ENCODE data around the gene HLA-F. TPM values are rescaled to one million over a fixed set of nuclear protein-coding genes. Genes with fewer than 3 reads are reported as not detected.

Gene HLA-F
- total RNA-seq, 2 donors from 2014 or later = 0.48 to 3.9 TPM

- Histone ChIP-seq H3K27ac (ENCODE audit: low read depth, low read length) (no peak overlapping the region), H3K4me1 (ENCODE audit: control insufficient read depth, insufficient read depth, low read length) (peaks cover 9% of the 10 kb centered on the region), H3K4me3 (ENCODE audit: low read length) (peak overlapping the region; percentile 5), H3K9ac (ENCODE audit: extremely low read depth, low read length, poor library complexity, severe bottlenecking) (no peak overlapping the region), H3K27me3 (ENCODE audit: control insufficient read depth, insufficient read depth, low read length, poor library complexity, severe bottlenecking) (no peaks in the 10 kb centered on the region), H3K9me3 (ENCODE audit: control insufficient read depth, low read length) (peaks cover 10% of the 10 kb centered on the region), H3K36me3 (ENCODE audit: control insufficient read depth, insufficient read depth, low read length) (no peaks in the 10 kb centered on the region)
- Mint-ChIP-seq H3K27ac (no peak overlapping the region), H3K4me1 (peaks cover 14% of the 10 kb centered on the region), H3K9me3 (peaks cover 10% of the 10 kb centered on the region), H3K4me3 (no peak overlapping the region), H3K27me3 (ENCODE audit: insufficient read depth) (peaks cover 4% of the 10 kb centered on the region), H3K36me3 (ENCODE audit: low read depth) (no peaks in the 10 kb centered on the region)
- 80 to 82% methylated on average over 8 to 15 of the region's 15 CpGs for WGBS, 2 experiments (ENCODE audit: insufficient coverage in 1 of 2, insufficient read length in 1 of 2)
- peak; percentile 68 for TF ChIP-seq CTCF (conservative IDR thresholded peaks at IDR 0.05)
- peak; percentile 89 for DNase-seq
Measured at GRCh38 chr6:29685718-29686326, 37.4 kb upstream of the HLA-F start.

- H3K9me3 ChIP-seq (ENCODE audit: control insufficient read depth, low read length) = peaks cover 6% of the 10 kb centered on the region
- H3K9ac ChIP-seq (ENCODE audit: extremely low read depth, low read length, poor library complexity, severe bottlenecking) = no peak overlapping the region
- no peaks in the 10 kb centered on the region for H3K27me3 Mint-ChIP-seq (ENCODE audit: insufficient read depth)
- TF ChIP-seq CTCF (conservative IDR thresholded peaks at IDR 0.05) = no peak
- no peaks in the 10 kb centered on the region for H3K27me3 ChIP-seq (ENCODE audit: control insufficient read depth, insufficient read depth, low read length, poor library complexity, severe bottlenecking)
- no peak overlapping the region for H3K27ac ChIP-seq (ENCODE audit: low read depth, low read length)
- no peaks in the 10 kb centered on the region for H3K36me3 Mint-ChIP-seq (ENCODE audit: low read depth)
- no peaks in the 10 kb centered on the region for H3K4me1 Mint-ChIP-seq
- H3K4me3 Mint-ChIP-seq = no peak overlapping the region
- no peak overlapping the region for H3K4me3 ChIP-seq (ENCODE audit: low read length)
- no peaks in the 10 kb centered on the region for H3K36me3 ChIP-seq (ENCODE audit: control insufficient read depth, insufficient read depth, low read length)
- WGBS, 2 experiments (ENCODE audit: insufficient coverage in 1 of 2, insufficient read length in 1 of 2) = 89 to 100% methylated on average over 2 to 3 of the region's 3 CpGs
- H3K9me3 Mint-ChIP-seq = peaks cover 7% of the 10 kb centered on the region
- no peak for DNase-seq
- no peaks in the 10 kb centered on the region for H3K4me1 ChIP-seq (ENCODE audit: control insufficient read depth, insufficient read depth, low read length)
- no peak overlapping the region for H3K27ac Mint-ChIP-seq
Measured at GRCh38 chr6:29694637-29695036, 28.6 kb upstream of the HLA-F start.

- Histone ChIP-seq H3K4me1 (ENCODE audit: control insufficient read depth, insufficient read depth, low read length) (no peaks in the 10 kb centered on the region), H3K9ac (ENCODE audit: extremely low read depth, low read length, poor library complexity, severe bottlenecking) (no peak overlapping the region), H3K36me3 (ENCODE audit: control insufficient read depth, insufficient read depth, low read length) (no peaks in the 10 kb centered on the region), H3K9me3 (ENCODE audit: control insufficient read depth, low read length) (peaks cover 6% of the 10 kb centered on the region), H3K27me3 (ENCODE audit: control insufficient read depth, insufficient read depth, low read length, poor library complexity, severe bottlenecking) (no peaks in the 10 kb centered on the region), H3K27ac (ENCODE audit: low read depth, low read length) (no peak overlapping the region), H3K4me3 (ENCODE audit: low read length) (no peak overlapping the region)
- 66 to 73% methylated on average over 10 of the region's 10 CpGs for WGBS, 2 experiments (ENCODE audit: insufficient coverage in 1 of 2, insufficient read length in 1 of 2)
- H3K36me3 Mint-ChIP-seq (ENCODE audit: low read depth) = no peaks in the 10 kb centered on the region
- no peak overlapping the region for H3K27ac Mint-ChIP-seq
- TF ChIP-seq CTCF (conservative IDR thresholded peaks at IDR 0.05) = peak; percentile 81
- no peaks in the 10 kb centered on the region for H3K27me3 Mint-ChIP-seq (ENCODE audit: insufficient read depth)
- peaks cover 7% of the 10 kb centered on the region for H3K9me3 Mint-ChIP-seq
- no peaks in the 10 kb centered on the region for H3K4me1 Mint-ChIP-seq
- peak; percentile 84 for DNase-seq
- no peak overlapping the region for H3K4me3 Mint-ChIP-seq
Measured at GRCh38 chr6:29696147-29697125, 26.8 kb upstream of the HLA-F start.
